RWPE1 (cell line): ENCODE results near the gene IL1RN.

ENCODE experiments used
- CTCF ChIA-PET: fragments of 350-600 bp; sonication (Branson Sonifier 250); formaldehyde crosslinking; extraction: SDS; loops from one replicate; lab custom pipeline; 2021; lab: Yijun Ruan, JAX
- POLR2A ChIA-PET: fragments of 400-600 bp; formaldehyde crosslinking; extraction: SDS; loops from one replicate; lab custom pipeline; 2020; ENCODE audit warnings: antibody characterized with exemption; ENCODE audit not compliant: low non-redundant PET; lab: Yijun Ruan, JAX
- DNase-seq: peaks from one replicate; pipeline ENCODE4 v3.0.0; 2012; ENCODE audit warnings: low spot score
- H3K27ac ChIP-seq: fragments of 450-650 bp; 2 replicates; pipeline ENCODE4 v1.5.1; 2017
- TF ChIP-seq, protein P1 (sequence below): fragments of 450-650 bp; conservative IDR thresholded peaks from 2 replicates; pipeline ENCODE4 v1.5.1; 2017; ENCODE audit warnings: low read depth, mild to moderate bottlenecking

The IL1RN gene, protein sequence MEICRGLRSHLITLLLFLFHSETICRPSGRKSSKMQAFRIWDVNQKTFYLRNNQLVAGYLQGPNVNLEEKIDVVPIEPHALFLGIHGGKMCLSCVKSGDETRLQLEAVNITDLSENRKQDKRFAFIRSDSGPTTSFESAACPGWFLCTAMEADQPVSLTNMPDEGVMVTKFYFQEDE

DNA sequence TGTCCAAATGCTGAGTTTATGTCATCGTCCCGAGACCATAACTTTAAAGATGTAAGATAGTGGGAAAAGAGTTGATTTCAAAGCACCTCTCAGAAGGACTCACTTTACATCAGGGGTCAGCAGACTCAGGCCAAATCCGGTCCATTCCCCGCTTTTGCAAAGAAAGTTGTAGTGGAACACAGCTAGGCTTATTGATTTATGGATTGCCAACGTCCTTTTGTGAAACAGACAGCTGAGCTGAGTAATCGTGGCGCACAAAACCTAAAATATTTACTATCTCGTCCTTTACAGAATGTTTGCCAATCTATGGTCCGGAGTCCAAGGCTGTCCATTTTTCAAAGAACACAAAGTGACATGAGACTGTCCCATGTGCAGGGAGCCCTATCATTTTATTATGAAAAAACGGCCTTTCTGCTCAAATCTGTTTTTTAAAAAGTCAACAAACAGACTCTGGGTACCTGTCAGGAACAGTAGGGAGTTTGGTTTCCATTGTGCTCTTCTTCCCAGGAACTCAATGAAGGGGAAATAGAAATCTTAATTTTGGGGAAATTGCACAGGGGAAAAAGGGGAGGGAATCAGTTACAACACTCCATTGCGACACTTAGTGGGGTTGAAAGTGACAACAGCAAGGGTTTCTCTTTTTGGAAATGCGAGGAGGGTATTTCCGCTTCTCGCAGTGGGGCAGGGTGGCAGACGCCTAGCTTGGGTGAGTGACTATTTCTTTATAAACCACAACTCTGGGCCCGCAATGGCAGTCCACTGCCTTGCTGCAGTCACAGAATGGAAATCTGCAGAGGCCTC is at the start of gene IL1RN:
TSS of gene IL1RN (plus strand) at position 754 of the 801 bp plus-strand sequence. CDS start at position 781, 27 bp downstream.
- TF ChIP-seq, protein P1, sequence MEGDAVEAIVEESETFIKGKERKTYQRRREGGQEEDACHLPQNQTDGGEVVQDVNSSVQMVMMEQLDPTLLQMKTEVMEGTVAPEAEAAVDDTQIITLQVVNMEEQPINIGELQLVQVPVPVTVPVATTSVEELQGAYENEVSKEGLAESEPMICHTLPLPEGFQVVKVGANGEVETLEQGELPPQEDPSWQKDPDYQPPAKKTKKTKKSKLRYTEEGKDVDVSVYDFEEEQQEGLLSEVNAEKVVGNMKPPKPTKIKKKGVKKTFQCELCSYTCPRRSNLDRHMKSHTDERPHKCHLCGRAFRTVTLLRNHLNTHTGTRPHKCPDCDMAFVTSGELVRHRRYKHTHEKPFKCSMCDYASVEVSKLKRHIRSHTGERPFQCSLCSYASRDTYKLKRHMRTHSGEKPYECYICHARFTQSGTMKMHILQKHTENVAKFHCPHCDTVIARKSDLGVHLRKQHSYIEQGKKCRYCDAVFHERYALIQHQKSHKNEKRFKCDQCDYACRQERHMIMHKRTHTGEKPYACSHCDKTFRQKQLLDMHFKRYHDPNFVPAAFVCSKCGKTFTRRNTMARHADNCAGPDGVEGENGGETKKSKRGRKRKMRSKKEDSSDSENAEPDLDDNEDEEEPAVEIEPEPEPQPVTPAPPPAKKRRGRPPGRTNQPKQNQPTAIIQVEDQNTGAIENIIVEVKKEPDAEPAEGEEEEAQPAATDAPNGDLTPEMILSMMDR: no peak
- ChIA-PET CTCF (no interaction called here), POLR2A (no interaction called here)
- no peak for DNase-seq
- no peak within 1 kb of the TSS for H3K27ac ChIP-seq

DNA sequence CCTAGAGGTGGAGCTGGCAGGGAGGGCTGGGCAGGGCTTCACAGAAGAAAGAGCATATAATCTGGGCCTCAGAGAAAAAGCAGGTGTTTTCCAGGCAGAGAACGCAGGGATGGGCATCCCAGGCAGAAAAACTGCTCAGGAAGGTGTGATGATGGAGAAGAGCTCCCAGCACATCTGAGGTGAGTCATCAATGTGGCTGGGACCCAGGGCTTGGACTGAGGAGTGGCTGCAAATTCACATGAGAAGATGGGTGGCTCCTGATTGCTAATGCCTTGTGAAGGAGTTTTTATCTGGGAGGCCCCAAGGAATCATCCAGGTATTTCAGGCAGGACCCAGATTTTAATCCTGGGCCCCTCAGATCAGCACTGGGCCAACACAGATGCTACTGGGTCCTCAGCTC is 49.5 kb upstream of the IL1RN start:
- POLR2A ChIA-PET: no interaction called here
- peak; percentile 81 for DNase-seq
- peak overlapping the region; percentile 98 for H3K27ac ChIP-seq

DNA sequence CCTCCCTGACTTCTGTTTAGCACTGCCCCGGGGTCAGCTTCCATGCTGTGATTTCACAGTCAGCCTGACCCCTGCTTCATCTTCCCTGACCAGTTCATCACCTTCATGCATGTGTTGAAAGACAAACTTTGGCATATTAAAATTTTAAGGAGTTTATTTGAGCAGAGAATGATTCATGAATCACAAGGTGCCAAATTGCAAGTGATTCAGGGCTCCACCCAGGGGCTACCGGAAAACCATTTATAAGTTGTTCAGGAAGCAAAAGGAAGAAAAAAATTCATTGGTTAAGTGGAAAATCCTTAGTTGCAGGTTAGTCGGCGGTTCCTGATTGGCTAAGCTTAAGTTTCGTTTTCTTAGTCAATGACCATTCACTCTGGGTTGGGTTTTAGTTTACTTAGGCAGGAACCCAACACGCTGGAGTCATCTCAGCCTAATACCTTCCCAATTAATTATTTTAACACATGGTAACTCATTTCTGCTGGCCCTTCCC is 49.0 kb upstream of the IL1RN start:
- ChIA-PET POLR2A (no interaction called here), CTCF (interaction anchor here (0.6 to 2.5 kb wide), 5 partner anchors 15 to 1439 kb away, joined by 3 to 6 read pairs (median 3); no protein-coding TSS in a partner anchor)

More for the DNA sequence above, 49.5 kb upstream of the IL1RN start:
- CTCF ChIA-PET: interaction anchor here (0.6 kb wide), 3 partner anchors 85 to 267 kb away, joined by 3 read pairs; no protein-coding TSS in a partner anchor
- TF ChIP-seq, protein P1: no peak

DNA sequence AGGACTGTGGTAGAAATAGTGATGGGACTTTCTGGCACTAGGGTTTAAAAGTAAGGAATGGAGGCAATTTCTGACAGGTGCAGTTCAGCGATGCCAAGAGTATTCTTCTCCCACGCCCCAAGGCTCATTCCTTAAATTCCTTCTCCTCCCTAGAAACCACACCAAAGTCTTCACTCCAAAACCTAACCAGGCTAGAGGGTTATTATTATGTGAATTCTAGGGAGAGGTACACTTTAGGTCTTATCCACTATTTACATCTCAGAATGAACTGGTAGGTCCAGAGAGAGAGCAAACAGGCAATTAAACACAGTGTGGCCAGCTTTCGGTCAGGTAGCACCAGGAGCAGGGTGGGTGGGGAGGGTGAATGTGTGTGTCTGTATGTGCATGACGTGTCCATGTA is 48.3 kb upstream of the IL1RN start:
- ChIA-PET CTCF (interaction anchor here (0.6 to 2.5 kb wide), 4 partner anchors 14 to 1438 kb away, joined by 3 to 20 read pairs (median 6); partner anchors contain the start of gene IL36RN), POLR2A (no interaction called here)
- TF ChIP-seq, protein P1: no peak
- peak overlapping the region; percentile 81 for H3K27ac ChIP-seq
- DNase-seq: peak; percentile 48

More for the DNA sequence above, 49.0 kb upstream of the IL1RN start:
- TF ChIP-seq, protein P1: no peak
- DNase-seq: peak; percentile 91
- peak overlapping the region; percentile 98 for H3K27ac ChIP-seq

DNA sequence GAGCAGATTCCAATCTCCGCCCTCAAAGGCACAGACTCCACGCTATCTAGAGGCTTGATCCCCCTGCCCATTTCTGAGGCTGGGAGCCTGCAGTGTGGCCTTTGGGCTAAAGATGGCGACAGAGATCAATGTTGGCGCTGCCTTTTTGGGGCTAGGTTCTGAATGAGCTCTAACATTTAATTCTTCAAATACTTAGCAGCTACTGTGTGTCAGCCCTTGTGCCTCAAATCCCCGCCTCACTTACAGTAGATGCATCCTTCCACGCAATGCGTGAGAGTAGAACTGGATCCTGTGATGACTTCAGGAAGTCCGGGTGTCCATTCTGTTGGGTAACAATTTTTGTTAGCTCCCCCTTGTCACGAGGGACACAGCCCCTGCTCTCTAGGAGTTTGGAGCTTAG is 47.3 kb upstream of the IL1RN start:
- peak overlapping the region; percentile 81; the same call in 1 of the 2 replicates for H3K27ac ChIP-seq
- TF ChIP-seq, protein P1: peak; percentile 81
- ChIA-PET POLR2A (no interaction called here), CTCF (interaction anchor here (0.5 to 2.5 kb wide), 13 partner anchors 9 to 176 kb away, joined by 3 to 20 read pairs (median 3); partner anchors contain the start of gene IL36RN)
- DNase-seq: no peak
